HG03196 (cell line): ENCODE data around the gene RNF150.
A peak's percentile ranks its signal among the peaks of the same experiment; 100 is the strongest.

ENCODE experiments used
- ATAC-seq: cut with Tn5 transposase; IDR thresholded peaks from one replicate; pipeline ENCODE4 v1.9.1; 2021; ENCODE audit not compliant: unreplicated experiment

Gene RNF150

DNA sequence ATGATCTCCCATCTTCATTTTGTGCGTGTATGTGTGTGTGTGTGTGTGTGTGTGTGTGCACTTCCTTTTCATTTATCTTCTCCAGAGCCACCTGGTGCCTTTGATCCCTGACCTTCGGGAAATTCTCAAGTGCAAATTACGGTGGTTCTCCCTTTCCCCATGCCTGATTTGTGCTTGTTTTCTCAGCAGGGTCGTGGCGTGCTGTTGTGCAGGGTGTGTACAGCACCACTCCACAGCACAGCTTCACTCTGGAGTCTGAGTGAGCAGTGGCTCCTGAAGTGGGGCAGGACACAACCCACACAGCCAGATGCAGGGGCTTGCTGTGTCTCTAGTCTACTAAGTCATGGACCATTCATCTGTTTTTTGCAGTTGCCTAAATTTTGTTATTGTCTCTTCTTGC, 262.8 kb downstream of the RNF150 start:
- no peak for ATAC-seq

DNA sequence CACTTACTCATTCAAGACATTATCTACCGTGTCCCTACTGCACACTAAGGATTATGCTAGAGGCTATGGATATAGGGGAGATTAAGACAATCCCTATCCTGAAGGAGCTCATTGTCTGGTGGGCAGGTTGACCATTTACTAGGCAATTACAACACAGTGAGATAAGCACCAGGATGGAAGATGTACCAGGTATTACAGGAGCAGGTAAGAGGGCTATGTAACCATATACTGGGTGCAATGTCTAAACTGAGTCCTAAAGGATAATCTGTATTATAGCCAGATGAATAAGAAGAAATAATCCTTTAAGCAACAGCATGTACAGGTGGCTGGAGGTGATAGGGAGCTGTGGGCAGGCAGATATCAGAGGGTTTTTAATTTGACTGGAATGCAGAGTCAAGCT, 263.8 kb downstream of the RNF150 start:
- ATAC-seq, result no peak

DNA sequence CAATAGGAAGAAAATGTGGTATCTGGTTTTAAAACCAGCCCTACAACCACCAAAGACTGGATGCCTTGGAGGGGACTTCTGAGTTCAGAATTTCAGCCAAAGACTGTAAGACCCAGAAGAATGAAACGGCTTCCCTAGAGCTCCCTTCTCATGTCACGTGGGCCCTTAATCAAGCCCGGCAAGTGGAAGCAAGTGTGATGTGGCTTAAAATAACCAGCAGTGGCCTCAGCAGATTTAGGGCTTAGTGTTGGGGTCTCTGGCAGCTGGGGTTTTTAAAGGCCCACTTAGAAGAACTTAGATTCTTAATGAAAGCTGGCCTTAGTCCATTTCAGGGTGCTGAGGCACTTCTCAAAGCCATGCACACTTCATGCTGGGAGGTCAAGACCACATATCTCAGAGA, 265.9 kb downstream of the RNF150 start:
- ATAC-seq, result no peak

DNA sequence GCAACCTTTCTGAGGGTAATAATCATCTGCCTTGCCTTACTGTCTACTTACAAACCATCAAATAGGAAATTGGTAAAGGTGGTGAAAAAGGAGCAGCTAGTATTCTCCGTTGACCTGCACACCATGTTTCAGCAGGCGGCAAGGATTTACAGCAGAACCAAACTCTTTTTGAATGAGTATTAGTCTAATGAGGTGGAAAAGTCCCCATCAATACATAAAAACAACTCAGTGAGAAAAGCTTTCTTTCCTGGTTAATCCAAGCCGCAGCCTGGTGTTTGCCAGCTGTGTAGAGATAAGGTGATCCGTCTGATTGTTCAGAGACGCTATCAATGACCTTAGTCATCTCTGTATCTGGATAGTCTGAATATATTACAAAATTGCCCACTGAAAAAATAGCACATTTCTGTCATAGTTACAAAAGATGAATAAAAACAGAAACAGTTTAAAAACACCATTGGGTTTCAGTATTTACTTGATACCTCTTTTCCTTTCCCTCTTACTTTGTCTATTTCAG, 266.7 kb downstream of the RNF150 start:
- ATAC-seq, result no peak

DNA sequence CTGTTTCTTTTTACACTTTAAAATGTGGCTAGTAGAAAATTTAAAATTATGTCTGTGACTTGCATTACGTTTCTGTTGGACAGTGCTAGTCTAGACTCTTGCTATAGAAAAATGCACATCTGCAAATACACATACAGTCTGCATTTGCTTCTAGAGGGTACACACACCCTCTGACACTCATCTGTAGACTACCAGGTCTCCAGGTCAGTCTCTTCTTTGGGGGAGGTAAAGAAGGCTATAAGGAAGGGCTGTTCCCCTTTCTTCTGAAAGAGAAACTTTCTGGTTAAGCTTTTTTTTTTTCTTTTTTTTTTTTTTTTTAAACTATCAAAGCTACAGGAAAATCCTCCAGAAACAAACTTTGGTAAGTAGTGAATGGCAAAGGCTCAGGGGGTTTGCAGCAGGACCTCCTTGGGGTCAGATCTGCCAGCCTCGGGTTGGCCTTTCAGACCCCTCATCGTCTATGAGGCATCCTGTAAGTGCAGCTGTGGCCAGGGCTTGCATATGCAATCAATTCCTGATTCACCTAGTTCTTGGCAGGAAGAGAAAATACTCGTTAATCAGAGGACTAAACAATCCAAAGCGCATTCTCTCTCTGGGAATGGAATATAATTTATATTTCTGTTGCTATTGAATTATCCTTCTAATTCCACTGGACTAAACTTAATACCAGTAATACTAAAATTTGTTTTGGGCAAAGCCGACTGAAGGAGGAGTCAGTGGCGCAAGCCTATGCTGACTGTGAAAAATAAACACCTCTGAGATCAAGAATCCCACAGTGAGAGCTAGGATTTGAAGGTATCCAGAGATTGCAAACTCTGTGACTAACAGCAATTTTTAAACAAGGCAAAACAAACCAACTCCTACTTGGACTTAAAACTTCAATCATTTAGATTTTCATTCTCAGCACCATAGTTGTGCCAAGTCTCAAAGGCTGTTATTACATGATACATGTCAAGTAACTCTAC, 267.7 kb downstream of the RNF150 start:
- ATAC-seq, result no peak

DNA sequence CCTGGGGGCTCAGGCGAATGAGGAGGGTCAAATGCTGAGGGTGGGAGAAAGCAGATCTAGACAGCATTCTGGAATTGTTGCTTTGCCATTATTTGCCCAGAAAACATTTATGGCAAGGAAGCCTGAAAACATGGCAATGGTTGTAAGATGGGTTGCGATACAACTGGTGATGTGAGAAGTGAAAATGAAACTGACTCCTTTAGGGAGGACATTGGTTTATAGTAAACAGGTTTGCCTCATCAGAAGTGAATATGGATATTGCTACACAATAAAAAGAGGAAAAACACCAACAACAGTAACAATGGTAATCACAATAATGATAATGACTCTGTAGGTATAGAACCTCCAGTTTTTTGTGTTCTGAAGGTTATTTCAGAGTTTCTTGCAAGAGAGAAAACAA, 270.1 kb downstream of the RNF150 start:
- no peak for ATAC-seq

DNA sequence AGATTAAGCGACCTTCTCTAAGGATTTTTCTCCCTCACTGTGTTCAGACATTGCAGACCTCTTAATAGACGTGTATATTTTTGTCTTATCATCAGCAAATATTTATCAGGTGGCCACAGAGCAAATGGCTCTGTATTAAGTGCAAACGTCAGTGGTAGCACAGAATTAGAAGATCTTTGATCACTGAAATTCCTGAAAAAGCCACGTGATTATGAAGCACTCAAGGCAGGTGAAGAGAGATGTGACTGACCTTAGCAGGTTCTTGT, 271.2 kb downstream of the RNF150 start:
- ATAC-seq, result no peak

DNA sequence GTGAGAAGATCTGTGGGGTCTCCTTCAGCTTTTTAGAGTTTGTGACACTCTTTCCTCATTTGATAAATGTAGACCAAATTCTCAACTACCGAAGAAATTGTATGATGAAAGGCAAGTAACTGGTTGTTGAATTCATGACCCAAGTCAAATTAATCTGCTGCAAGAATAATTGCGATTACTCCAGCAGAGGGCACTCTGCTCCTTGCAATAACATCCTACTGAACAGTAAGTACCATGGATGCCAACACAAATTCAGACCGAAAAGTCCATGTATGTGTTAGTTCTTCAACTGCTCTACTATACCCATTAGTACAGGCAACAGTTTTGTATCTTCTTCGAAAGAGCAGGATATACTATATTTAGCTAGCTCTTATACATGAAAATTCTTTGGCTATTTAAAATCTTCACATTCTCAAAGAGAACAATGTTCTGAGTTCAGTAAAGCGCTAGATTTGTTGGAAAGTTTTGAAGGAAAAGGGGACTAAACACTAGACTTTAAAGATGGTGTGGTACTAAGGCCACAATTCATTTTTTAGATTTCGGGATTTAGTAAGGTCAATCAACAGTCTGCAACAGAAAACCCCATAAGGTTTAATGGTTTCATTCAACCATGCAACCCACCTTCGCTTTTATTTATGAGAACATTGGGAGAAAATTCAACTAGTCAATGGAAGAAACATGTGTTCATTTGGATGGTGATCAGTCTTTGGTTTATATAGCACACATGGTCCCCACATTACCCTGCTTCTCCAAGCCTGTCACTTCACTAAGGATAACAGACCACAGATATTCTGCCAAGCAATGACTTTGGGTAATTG, 271.7 kb downstream of the RNF150 start:
- ATAC-seq, result peak; percentile 74

DNA sequence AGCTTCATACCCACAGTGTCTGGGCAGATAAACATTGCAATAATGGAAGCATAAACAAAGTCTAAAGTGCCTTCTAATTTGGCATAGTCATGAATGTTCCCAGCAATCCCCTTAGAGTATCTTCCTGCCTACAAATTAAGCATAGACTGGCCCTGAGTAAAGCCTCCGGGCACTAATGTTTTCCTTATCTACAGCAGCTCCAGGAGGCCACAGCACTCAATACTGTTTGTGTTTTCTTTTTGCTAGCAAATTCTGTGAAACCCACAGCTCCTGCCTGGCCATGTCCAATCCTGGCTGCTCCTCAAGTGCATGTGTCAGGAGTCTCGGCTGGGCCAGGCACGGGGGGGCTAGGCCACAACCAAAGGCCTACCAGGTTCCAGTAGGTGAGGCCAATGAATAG, 274.4 kb downstream of the RNF150 start:
- no peak for ATAC-seq

DNA sequence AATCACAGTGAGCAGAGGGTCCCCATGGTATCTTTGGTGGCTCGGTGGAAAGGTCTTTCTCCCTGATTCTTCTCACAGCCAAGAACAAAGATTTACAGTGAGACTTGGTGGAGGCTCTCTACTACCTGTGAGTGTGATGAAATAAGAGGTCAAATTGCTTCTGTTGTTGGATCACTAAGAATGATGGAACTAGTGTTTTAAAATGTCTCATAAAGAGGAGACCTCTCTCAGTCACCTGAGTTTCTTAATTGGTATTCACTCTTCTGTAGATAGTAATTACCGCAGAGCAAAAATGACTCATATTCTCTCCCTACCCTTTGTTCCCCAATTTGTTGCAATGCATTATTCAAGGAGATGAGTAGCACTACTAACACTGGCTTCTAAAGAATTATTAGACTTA, 276.2 kb downstream of the RNF150 start:
- ATAC-seq, result no peak

DNA sequence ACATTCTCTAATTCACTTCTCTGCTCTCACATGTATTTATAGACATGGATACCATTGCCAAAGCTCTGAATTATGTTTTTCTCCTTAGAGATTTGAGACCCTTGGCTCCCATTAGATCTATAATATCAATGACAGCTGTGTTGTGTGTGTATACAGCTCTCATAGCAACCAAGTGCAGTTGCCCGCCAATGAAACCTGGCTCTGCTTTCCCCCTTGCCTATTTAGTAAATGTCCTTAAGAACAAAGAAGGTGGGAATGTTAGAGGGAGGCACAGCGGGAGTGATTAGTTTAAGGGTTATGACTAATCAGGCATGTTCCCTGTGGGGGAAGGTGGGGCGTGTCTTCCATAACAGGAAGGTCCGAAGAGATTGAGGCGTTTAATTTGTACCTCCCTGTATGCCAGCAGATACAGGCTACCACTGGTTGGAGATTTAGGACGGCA, 276.6 kb downstream of the RNF150 start:
- no peak for ATAC-seq

DNA sequence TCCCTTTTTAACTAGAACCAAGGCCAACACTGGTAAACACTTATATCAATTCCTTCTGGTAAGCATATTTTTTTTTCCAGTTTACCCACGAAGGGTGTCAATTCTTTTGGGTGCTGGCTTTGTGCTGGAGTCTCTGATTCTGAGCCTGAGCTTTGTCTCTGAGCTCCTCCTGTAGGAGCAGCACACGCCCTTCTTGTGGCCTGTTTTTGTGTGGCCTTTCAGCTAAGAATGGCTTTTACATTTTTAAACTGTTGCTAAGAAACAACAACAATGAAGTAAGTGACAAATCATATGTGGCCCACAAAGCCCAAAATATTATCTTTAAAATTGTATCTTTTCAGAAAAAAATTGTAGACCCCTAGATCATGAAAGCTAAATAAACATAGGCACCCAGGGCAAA, 279.1 kb downstream of the RNF150 start:
- ATAC-seq, result no peak

DNA sequence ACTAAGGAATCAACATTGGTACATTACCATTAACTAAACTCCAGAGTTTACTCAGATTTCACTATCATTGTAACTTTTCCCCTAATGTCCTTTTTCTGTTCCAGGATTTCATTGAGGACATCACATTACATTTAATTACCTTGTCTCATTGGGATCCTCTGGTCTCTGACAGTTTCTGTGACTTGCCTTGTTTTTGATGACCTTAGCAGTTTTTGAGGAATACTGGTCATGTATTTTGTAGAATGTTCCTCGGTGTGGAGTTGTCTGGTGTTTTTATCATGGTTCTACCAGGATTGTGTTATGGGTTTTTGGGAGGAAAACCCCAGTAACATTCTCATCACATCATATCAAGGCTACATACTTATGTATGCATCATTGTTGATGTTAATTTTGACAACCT, 281.5 kb downstream of the RNF150 start:
- ATAC-seq, result no peak

DNA sequence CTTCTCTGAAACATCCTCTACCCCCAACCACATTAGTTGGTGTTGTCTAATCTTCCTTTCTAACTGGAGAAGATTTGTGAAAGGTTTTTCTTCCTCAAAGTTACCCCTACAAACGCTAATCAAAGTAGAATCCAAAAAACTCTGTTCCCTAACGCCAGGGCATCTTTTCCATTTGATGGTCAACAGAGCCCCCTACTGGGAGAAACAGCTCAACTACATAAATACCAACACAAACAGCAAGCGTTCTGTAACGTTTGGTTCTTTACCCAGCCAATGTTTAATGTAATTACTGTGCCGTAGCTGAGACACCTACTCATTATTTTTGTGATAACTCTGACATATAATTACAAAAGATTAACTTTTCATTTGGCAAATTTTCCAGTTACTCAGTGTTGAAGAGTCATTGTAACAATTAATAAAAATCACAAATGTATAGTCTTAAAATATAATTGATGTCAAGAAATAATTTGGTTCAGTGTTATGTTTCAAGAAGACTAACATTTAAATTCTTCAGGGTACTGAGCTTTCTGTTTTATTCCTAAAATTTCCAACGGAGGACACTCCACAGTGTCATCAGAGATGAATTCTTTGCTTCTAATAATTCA, 282.1 kb downstream of the RNF150 start:
- ATAC-seq, result peak; percentile 73

DNA sequence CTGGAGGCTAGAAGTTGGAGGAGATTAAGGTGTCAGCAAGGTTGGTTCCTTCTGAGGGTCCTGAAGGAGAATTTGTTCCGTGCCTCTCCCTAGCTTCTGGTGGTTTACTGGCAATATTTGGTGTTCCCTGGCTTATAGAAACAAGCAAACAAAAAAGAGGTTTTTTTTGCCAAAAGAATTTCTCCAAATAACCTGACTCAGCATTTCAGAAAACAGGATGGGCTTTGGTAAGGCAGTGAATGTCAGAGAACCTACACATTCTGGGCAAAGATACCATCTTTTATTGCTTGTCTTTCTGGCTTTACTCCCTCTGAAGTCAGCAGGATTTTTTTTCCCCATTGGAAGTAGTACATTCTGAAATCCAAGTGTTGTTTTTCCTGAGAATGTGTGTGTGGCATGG, 283.7 kb downstream of the RNF150 start:
- ATAC-seq, result no peak

DNA sequence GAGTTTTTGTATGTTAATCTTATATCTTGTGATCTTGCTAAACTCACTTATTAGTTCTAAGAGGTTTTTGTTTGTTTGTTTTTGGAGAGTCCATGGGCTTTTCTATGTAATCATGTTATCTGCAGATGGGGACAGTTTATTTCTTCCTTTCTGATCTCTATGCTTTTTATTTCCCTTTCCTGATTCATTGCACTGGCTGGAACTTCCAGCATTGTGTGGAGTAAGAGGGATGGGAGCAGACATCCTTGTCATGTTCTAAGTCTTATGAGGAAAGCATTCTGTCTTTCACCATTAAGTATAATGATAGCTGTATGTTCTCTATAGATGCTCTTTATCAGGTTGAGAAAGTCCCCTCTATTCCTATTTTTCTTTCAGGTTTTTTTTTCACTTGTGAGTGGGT, 286.5 kb downstream of the RNF150 start:
- ATAC-seq, result no peak

DNA sequence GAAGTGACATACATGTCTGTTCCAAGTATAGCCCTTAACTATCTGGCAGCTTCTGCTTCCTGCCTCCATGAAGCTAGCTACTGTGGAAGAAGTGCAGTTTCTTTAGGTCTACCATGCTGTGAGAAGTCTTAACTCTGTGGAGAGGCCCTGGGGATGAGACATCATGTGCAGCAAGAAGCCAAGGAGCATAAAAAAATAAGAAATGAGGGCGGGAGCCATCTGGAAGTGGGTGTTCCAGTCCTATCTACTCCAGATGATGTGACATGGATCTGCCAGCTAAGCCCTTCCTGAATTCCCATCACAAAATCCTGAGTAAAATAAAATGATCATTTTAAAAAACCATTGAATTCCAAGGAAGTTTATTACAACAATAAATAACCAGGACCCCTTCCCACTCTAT, 289.2 kb downstream of the RNF150 start:
- no peak for ATAC-seq

DNA sequence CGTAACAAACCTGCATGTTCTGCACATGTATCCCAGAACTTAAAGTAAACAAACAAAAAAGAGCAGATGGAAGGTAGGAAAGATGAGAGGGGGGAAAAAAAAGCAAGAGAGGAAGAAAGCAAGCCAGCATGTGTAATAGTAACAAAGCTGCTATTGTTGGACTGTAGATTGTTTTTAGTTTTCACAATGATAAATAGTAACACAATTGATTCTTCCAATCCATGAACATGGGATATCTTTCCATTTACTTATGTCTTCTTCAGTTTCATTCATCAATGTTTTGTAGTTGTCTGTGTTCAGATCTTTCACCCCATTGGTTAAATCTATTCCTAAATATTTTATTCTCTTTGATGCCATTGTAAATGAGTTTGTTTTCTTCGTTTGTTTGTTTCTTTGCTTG, 292.1 kb downstream of the RNF150 start:
- ATAC-seq, result no peak

DNA sequence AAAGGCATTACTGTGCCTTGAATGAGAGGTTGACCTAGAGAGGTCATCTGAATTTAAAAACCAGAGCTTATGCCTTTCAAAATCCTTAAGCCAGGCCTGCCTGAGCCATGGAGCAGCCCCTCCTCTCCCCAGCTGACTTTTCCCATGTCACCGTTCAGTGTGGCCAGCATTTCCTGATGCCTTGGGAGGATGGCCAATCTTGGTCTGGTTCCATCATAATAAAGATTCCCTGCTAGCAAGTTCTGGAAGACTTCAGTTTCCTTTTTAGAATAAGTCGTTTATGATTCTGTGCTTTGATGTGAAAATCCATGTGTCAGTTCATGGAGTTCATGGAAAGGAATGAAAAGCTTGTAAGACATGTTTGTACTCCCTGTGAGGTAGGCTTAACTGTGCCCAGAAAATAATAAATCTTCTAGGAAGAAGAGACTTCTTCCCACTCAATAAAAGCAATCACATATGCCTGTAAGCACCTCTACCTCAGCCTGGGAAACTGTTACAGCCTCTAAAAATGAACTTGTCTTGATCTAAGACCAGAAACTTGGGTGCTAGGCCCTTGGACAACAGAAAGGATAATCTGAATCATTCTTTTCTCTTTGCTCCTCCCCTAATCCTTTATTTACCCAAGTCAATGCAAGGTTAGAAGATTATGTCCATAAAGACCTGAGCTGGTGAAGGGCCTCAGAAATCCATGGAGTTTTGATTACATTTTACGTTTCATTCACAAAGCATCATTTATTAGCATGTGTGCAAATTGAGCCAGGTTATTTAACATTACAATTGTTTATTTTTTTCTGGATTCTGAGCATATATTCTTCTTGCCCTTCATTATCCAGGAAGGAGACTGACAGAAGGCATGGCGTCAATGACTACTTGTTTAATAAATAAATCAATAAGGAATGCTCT, 293.1 kb downstream of the RNF150 start:
- ATAC-seq, result no peak

DNA sequence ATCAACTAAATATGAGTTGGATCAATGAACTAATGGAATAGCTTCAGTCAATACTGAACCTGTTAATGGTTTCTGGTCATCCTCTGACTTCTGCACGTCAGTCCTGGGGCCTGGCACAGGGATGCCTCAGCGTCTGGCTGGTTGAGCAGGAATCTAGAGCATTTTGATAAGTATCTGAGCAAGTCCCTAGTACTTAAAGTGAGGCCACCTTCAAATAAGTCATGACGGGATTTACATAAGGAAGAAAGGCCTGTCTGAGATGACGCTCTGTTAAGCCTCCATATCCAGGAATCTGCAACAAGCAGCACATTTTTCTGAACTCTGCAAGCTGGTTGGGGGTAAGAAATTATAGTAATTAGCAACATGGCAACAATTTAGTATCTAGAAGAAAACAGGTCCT, 293.9 kb downstream of the RNF150 start:
- ATAC-seq, result no peak

DNA sequence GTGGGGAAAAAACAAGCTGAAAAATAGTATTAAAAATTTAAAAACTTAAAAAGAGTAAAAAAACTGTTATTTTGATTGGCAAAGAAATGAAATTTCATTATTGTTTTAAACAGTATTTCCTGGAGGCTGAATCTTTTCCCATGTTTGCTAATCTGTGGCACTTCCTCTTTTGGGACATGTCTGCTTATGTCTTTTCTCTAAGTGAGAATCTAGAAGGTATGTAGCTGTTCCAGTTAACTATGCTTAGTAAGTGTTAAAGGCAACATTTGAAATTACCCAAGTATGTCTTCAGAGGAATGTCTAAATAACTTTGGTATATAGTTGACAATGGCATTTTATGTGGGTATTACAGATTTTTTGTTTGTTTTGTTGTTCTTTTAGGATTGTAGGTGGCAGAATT, 295.5 kb downstream of the RNF150 start:
- ATAC-seq, result no peak
